HG02610 (cell line): ENCODE data around the gene GYS1.

Experiments used
- ATAC-seq: cut with Tn5 transposase; IDR thresholded peaks from one replicate; pipeline ENCODE4 v1.9.1; 2021; ENCODE audit warnings: mild to moderate bottlenecking, moderate library complexity; ENCODE audit not compliant: unreplicated experiment

GYS1 gene

DNA sequence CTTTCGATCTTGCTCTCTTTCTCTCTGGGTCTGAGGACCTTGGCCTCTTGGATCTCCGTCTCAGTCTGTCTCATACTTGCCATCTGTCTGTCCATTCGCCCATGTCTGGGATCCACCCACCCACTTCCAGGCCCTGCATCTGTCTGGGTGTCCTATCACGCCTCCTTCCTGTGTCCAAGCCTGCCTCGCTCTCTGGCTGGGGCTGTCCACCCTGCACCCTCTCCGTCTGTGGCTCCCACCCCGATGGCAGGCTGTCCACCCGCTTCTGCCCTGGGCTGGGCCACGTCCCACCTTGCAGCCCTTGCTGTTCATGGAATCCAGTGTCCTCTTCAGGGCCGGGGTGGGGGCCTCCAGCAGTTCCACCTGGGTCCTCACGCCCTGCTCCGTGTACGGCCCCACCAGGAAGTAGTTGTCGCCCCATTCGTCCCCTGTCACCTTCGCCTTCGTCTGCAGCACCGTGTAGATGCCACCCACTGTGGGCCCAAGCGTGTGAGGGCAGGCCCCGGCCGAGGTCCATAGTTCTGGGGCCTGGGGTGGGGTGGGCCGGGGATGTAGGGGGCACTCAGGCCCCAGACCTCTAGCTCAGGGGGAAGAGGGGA is 2.0 kb downstream of the GYS1 start:
- ATAC-seq: no peak

DNA sequence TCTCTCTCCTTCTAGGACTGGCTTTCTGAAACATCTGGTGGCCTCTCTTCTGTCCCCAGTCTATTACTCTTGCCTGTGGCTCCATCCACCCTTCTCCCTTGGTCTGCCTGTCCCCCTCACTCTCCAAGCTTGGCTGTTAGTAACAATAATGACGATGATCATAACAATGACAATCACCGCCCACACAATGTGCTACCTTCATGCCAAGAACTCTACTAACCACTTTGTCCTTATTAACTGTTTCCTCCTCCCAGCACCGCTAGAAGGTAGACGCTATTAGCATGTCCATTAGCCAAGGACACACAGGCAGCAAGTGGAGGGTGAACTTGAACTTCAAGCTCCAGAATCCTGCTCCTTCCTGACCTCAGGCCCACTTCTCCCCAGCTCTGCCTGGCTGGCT is 2.7 kb downstream of the GYS1 start:
- ATAC-seq: no peak

DNA sequence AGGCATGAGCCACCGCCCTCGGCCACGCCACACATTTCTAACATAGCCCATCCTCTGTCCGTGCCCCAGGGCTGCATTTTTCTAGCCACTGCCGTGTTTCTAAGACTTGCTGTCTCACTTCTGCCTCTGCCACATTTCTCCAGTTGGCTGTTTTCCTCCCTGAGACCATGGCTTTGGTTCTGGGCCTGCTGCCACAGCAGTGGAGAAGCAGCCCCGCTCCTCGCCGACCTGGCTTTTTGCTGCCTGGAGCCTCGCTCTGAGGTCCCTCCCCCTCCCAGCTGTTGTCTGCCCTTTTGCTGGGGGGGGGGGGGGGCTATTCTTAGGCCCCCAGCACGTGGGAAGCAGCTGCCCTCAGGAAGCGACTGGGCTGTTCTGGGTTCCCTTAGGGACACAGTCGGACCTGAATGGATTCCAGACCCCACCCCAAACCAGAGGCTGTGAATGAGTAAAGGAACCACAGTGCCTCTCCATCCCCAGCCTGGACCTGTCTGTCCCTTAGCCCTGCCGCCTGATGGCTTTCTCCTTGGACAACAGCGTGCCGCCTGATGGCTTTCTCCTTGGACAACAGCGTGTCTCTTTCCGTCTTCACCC is 3.3 kb downstream of the GYS1 start:
- no peak for ATAC-seq

DNA sequence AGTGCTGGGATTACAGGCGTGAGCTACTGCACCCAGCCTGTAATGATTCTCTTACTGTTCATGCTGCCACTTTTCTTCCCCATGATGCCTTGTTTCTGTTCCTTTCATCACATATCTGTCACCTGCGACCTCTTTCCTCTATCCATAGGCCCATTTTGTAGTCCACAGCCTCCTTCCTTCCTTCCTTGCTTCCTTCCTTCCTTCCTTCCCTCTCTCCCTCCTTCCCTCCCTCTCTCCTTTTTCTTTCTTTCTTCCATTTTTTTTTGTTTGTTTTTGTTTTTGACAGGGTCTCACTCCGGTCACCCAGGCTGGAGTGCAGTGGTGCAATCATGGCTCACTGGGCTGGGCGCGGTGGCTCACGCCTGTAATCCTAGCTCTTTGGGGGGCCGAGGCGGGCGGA is 4.2 kb downstream of the GYS1 start:
- no peak for ATAC-seq

DNA sequence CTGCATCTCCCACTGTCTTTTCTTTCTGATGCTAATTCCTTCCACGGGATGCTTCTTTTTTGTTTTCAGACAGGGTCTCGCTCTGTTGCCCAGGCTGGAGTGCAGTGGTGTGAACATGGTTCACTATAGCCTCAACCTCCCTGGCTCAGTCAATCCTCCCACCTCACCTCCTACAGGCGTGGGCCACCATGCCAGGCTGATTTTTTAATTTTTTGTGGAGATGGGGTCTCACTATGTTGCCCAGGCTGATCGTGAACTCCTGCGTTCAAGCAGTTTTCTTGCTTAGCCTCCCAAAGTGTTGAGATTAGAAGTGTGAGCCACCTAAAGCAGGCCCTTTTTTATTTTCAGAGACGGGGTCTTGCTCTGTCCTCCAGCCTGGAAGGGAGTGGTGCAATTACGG is 4.8 kb downstream of the GYS1 start:
- ATAC-seq: no peak

DNA sequence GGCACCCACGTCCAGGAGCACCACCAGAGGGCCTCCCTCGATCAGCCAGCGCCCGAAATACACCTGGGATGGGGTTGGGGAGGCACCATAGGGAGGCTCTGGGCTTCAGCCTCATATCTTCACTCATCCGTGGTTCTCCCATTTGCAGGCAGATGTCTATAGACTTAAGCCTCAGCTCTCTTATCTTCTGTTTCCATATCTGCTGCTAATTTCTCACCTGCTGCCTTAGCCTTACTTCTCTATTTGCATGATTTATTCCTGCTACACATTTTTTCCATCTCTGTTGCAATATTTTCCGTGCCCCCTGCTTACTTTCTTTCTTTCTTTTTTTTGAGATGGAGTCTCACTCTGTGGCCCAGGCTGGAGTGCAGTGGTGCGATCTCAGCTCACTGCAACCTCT is 5.8 kb downstream of the GYS1 start:
- ATAC-seq: no peak

DNA sequence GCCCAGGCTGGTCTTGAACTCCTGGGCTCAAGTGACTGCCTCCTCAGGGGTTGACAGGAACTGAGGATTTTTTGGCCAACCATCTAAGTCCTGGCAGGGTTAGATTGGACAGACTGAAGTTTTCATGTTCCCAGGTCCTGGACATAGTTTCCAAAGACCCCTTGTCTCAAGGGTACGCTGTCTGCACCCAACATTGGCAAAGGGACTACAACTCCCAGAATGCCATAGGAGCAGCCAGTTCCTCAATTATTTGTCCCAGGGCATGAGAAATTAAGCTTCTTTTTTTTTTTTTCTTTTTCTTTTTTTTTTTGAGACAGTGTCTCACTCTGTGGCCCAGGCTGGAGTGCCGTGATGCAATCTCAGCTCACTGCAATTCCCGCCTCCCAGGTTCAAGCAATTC is 6.9 kb downstream of the GYS1 start:
- no peak for ATAC-seq

DNA sequence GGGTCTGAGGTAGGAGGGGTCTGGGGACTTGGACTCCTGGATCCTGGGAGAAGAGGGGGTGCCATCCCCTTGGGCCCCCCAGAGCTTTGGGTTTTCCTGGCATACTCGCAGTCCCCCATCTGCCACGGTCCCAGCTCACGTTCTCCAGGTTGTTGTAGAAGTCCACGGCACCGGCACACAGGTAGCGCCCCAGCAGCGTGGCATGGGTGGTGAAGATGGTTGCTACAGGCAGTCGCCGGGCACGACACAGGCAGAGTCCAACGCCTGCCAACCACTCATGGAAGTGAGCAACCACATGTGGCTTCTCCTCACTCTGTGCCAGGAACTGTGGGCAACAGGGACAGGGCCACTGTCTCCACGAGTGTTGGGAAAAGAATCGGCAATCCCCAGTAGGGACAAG is 7.4 kb downstream of the GYS1 start:
- ATAC-seq: no peak

DNA sequence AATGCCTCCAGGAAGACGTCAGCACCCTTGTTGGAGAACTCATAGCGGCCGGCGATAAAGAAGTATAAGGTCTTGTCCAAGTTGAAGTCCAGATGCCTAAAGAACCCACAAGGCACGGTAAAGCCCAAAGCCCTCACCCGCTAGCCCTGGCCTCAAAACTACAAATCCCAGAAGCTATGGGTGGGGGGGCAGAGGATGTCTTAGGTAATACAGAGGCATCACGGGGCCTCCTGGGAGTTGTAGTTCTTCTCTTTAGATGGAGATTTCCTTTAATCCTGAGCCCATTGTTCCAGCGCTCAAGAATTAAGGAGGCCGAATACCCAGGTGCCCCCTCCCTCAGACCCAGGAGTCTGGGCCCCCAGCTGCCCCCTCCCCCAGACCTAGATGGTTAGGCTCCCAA is 10.8 kb downstream of the GYS1 start:
- no peak for ATAC-seq

DNA sequence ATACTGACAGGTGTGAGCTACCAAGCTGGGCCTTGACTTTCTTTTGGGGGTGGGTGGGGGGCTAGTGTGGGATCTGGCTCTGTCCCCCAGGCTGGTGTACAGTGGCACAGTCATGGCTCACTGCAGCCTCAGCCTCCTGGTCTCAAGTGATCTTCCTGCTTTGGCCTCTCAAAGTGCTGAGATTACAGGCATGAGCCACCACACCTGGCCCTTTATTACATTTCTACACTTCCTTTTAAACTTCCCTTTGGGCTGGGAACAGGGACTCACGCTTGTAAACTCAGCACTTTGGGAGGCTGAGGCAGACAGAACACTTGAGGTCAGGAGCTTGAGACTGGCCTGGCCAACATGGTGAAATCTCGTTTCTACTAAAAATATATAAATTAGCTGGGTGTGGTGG is 16.0 kb downstream of the GYS1 start:
- ATAC-seq: no peak

DNA sequence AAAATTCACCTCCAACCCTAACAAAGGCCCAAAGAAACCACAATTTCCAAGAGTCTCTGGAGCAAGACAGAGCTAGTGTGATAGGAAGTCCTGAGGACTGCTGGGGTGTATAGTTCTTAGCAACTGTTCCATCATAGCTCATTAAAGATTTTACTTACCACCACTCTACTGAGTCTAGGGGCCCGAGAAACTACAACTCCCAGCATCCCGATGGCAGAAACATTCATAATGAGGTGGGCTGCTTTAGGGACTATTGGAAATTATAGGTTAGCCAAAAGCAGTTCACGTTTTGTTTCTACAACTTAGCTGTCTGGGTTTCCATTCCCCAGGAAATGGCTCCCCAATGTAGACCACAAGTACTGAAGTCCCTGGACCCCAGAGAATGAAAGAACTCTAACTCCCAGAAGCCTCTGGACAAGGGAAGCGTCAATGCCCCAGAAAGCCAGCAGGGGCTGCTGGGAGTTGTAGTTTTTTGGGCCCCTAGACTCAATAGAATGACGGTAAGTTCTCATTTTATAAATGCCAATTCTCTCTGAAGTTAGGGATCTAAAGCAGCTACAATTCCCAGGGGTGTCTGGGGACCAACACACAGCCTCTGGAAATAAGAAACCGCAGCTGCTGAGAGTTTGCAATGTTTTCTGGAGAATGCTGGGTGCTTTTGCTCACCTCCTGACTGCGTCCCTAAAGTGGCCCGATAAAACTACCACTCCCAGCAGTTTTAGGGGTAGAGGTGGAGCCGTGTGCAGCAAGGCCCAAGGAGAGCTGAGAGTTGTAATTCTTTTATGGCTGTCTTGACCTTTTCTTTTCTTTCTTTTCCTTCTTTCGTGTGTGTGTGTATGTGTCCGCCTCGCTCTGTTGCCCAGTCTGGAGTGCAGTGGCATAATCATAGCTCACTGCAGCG is 16.9 kb downstream of the GYS1 start:
- no peak for ATAC-seq

DNA sequence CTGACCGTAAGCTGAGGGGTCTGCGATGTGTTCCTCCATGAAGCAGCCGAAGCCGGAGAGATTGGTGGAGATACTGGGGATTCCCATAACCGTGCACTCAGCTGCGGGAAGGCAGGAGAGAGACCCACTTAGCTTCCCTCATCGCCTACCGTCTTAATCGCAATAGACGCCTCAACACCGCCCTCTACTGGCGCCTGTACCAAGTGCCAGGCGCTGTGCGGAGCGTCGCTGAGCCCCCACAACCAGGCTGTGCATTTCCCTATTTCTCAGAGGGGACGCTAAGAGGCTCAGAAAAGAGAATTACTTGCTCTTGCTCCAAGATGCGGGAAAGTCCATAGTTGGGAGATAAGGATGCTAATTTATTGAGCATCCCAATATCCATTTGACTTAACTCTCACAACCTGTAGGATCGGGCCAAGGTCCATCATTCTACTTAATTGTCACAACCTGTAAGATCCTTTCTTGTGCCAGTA is 22.1 kb downstream of the GYS1 start:
- ATAC-seq: peak; percentile 48

DNA sequence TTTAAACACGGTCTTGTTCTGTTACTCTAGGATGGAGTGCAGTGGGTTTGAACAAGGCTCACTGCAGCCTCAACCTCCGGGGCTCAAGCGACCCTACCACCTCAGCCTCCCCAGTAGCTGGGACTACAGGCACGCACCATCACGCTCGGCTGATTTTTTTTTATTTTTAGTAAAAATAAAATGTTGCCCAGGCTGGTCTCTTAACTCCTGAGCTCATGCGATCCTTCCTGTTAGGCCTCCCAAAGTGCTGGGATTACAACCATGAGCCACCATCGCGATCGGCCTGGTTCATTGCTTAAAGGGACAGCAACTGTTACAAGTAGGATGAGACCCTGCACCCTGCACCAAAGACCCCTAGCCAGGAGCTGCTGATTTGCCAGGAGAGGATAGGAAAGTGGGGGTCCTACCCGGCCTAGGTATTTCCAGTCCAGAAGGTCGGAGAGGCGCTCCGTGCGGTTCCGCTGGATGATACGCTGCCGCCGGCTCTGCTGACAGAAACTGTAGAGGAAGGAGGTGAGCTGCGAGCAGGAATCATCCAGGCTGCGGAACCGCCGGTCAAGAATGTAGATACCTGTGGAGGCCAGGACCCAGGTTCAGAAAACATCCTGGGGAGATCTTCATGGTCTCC is 22.9 kb downstream of the GYS1 start:
- no peak for ATAC-seq

DNA sequence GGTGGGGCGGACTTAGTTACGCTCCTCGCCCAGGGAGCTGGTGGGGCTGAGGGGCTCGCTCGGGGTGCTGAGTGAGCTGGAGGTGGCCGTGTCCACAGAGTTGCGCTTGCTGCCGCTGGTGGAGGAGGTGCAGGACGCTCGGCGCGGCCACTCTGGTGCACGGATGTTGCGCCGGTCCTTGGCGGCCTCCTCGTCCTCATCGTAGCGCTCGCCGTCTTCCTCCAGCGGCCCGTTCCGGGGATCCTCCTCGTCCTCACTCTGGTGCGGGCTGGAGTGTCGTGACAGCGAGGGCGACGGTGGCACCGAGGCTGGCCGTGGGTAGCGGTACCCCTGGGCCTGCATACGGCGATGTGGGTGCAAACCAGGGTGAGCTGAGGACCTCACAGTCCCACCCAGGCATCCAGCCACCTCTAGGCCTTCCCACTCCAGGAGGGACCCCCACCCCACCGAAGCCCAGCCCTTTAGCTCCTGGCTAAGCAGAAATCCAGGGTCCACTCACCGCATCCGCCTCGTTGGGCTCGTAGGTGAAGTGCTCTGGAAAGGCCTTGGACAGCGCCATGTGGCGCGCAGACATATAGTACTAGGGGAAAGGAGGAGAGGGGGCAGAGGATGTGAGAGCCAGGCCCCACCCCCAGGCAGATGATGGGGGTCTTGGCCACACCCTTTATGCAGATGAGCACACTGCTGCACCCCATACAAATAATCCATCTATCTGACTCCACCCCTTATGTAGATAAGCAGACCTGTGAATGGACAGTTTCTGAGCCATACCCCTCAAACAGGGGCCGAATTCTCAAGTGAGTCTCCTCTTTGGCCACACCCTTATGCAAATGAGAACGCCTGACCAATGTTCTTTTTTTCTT is 23.6 kb downstream of the GYS1 start:
- ATAC-seq: no peak

DNA sequence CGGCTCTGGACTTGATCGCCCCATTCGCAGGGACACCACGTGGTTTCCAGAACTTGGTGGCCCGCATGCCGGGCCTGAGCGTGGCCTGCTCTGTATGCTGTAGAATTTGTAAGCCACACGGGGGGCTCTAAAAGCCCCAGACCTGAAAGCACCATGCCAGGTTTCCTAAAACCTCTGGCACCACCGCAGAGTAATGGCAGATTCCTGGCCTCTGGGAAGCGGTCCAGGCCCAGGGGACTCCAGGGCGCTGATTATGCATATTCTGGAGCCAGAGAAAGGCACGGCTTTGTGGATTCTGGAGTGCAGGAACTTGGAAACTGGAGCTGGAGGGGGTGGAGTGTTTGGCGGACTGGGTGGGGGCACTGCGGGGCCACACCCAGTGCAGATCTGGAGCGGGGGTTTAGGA is 24.3 kb downstream of the GYS1 start:
- no peak for ATAC-seq

DNA sequence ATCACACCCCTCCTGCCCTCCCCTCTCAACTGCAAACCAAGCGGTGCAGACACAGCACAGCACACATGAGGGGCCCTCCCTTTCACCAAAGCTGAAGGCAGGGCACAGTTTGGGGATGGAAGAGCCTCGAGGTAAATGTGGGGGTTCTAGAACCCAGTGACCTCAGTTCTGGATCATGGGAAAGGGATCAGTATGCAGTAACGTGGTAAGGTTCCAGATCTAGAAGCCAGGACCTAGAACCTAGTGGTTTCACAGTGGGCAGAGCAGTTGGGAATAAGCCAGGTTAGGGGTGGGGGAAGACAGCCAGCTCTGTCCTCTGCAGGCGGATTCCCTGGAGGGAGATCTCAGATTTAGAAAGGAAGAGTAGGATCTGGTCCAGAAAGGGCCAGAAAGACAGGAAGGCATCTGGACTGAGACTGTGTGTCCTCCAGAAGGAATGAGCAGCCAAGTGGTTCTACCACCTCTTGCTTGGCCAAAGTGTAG is 24.9 kb downstream of the GYS1 start:
- no peak for ATAC-seq

DNA sequence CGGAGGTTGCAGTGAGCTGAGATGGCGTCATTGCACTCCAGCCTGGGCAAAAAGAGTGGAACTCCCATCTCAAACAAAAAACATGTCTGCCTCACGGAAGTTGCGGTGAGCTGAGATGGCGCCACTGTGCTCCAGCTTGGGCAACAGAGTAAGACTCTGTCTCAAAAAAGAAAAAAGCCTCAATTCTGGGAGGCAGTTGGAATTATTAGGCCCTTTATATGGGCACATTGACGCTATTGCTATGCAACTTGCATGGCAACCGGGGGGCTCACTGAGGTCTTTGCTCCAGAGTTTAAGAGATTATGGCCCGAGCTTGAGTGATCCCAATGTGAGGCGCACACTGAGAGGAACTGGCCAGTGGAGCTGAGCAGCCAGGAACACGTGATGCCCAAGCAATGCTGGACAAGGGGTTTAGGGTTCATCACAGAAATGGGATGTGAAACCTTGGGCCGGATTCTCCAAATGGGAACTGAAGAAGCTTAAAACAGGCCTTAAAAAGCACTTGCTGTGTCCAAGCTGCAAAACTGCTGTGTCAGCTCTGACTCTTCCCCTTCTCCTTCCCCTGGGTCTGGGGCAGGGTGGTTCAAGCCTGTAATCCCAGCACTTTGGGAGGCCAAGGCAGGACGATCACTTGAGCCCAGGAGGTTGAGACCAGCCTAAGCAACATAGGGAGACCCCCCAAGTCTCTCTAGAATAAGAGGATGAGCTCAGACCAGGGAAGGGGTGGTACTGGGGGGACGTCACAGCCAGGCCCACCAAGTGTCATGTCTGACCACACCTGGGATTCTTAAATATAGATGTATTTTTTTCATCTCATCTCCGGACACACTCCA is 25.5 kb downstream of the GYS1 start:
- ATAC-seq: no peak

DNA sequence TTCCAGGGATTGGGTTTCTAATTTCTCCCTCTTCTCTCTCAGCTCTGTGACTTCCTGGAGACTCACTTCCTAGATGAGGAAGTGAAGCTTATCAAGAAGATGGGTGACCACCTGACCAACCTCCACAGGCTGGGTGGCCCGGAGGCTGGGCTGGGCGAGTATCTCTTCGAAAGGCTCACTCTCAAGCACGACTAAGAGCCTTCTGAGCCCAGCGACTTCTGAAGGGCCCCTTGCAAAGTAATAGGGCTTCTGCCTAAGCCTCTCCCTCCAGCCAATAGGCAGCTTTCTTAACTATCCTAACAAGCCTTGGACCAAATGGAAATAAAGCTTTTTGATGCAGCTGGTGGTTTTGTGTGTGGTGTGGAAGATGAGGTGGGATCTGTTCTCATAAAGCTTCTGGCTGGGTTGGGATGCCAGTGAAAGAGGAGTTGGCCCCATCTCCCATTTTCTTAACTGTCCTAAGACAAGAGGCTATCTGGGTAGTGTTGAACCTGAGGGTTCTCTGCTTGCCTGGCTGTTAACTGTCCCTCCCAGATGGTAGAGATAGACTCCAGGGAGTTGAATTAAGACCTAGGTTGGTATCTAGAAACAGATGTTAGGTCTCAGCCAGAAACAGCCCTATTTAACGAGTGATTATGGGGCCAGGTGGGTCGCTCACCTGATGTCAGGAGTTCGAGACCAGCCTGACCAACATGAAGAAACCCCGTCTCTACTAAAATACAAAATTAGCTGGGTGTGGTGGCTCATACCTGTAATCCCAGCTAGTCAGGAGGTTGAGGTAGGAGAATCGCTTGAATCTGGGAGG is 26.4 kb downstream of the GYS1 start:
- ATAC-seq: no peak
